GM23338 (cell line): ENCODE data around the gene CACNB2. TPM values are rescaled to one million over a fixed set of nuclear protein-coding genes. Genes with fewer than 3 reads are reported as not detected.

Source experiments
- ATAC-seq: fragments of 200-7000 bp; cut with Tn5 transposase; 3 replicates; pipeline ENCODE4 v1.9.1; 2020
- DNase-seq: peaks from one replicate; pipeline ENCODE4 v3.0.0-alpha.2; 2015; ENCODE audit warnings: low spot score
- H2AFZ ChIP-seq: fragments of 200-600 bp; sonication (generic); 2 replicates; pipeline ENCODE4 v1.8.0; 2016; ENCODE audit warnings: antibody characterized with exemption, mild to moderate bottlenecking, moderate library complexity
- H3F3A ChIP-seq: fragments of 200-600 bp; sonication (generic); replicated peaks from 2 replicates; pipeline ENCODE4 v1.8.0; 2017; ENCODE audit warnings: antibody characterized with exemption, mixed run types, low read depth
- H3K27ac ChIP-seq: fragments of 200-600 bp; sonication (generic); 2 replicates; pipeline ENCODE4 v1.6.1; 2016; ENCODE audit warnings: low read depth
- H3K27me3 ChIP-seq: fragments of 200-600 bp; sonication (generic); 2 replicates; pipeline ENCODE4 v1.8.0; 2016; ENCODE audit warnings: mild to moderate bottlenecking, mixed run types, moderate library complexity; ENCODE audit not compliant: insufficient read depth
- H3K36me3 ChIP-seq: fragments of 200-600 bp; sonication (generic); 2 replicates; pipeline ENCODE4 v1.8.0; 2016; ENCODE audit warnings: mild to moderate bottlenecking; ENCODE audit not compliant: insufficient read depth
- H3K4me1 ChIP-seq: fragments of 200-600 bp; sonication (generic); 2 replicates; pipeline ENCODE4 v1.8.0; 2016; ENCODE audit warnings: mild to moderate bottlenecking, moderate library complexity; ENCODE audit not compliant: insufficient read depth
- H3K4me2 ChIP-seq: fragments of 200-600 bp; sonication (generic); 2 replicates; pipeline ENCODE4 v1.7.1; 2017; ENCODE audit warnings: mixed run types
- H3K4me3 ChIP-seq: fragments of 200-600 bp; sonication (generic); 2 replicates; pipeline ENCODE4 v1.6.1; 2016; ENCODE audit warnings: mixed run types
- H3K79me2 ChIP-seq: fragments of 200-600 bp; sonication (generic); replicated peaks from 2 replicates; pipeline ENCODE4 v1.8.0; 2017; ENCODE audit warnings: mild to moderate bottlenecking; ENCODE audit not compliant: insufficient read depth
- H3K9me2 ChIP-seq: fragments of 200-600 bp; sonication (generic); 2 replicates; pipeline ENCODE4 v1.8.0; 2017; ENCODE audit not compliant: insufficient read depth
- H4K20me1 ChIP-seq: fragments of 200-600 bp; sonication (generic); replicated peaks from 2 replicates; pipeline ENCODE4 v1.8.0; 2017; ENCODE audit warnings: mild to moderate bottlenecking; ENCODE audit not compliant: insufficient read depth
- H3K27ac Mint-ChIP-seq: 2 replicates; pipeline ENCODE4 v1.8.0; 2020; ENCODE audit warnings: inconsistent platforms, mild to moderate bottlenecking, moderate library complexity, mixed read lengths
- H3K27me3 Mint-ChIP-seq: 3 replicates; pipeline ENCODE4 v1.8.0; 2022; ENCODE audit warnings: low read depth, mild to moderate bottlenecking, moderate library complexity, mixed read lengths, inconsistent platforms; ENCODE audit not compliant: insufficient read depth, poor library complexity
- H3K36me3 Mint-ChIP-seq: 3 replicates; pipeline ENCODE4 v1.8.0; 2021; ENCODE audit warnings: low read depth, mild to moderate bottlenecking, inconsistent platforms, moderate library complexity, mixed read lengths
- H3K4me1 Mint-ChIP-seq: 3 replicates; pipeline ENCODE4 v1.8.0; 2020; ENCODE audit warnings: mild to moderate bottlenecking, inconsistent platforms, mixed read lengths
- H3K4me3 Mint-ChIP-seq: 3 replicates; pipeline ENCODE4 v1.8.0; 2021; ENCODE audit warnings: moderate library complexity, mild to moderate bottlenecking, inconsistent platforms, mixed read lengths
- H3K9me3 Mint-ChIP-seq: 3 replicates; pipeline ENCODE4 v1.8.0; 2020; ENCODE audit warnings: moderate library complexity, mild to moderate bottlenecking, inconsistent platforms, mixed read lengths
- CREB1 ChIP-seq: fragments of 250-450 bp; sonication (Bioruptor Pico); IDR thresholded peaks from 2 replicates; pipeline ENCODE4 v1.5.0; 2020; ENCODE audit warnings: low read depth, mild to moderate bottlenecking, moderate library complexity
- CTCF ChIP-seq, 2 experiments: fragments of 200-600 bp in 1 of 2; sonication (generic) in 1 of 2; conservative IDR thresholded peaks; 2 replicates each; pipeline versions ENCODE4 v1.5.1 to v1.6.1; 2016 to 2017; ENCODE audit warnings: antibody characterized with exemption in 2 of 2, low read depth in 2 of 2, mild to moderate bottlenecking in 2 of 2, moderate library complexity in 1 of 2
- EZH2 ChIP-seq: fragments of 200-600 bp; sonication (generic); IDR thresholded peaks from one replicate; pipeline ENCODE4 v1.8.0; 2017; ENCODE audit warnings: antibody characterized with exemption, mild to moderate bottlenecking, low read depth; ENCODE audit not compliant: unreplicated experiment
- EZH2phosphoT487 ChIP-seq: fragments of 200-600 bp; sonication (generic); IDR thresholded peaks from one replicate; pipeline ENCODE4 v1.8.1; 2018; ENCODE audit warnings: antibody characterized with exemption; ENCODE audit not compliant: unreplicated experiment
- NANOG ChIP-seq: IDR thresholded peaks from 2 replicates; pipeline ENCODE4 v1.6.1; 2016; ENCODE audit warnings: antibody characterized with exemption, borderline replicate concordance
- ZNF331 ChIP-seq: fragments of 250-450 bp; sonication (Bioruptor Pico); IDR thresholded peaks from 2 replicates; pipeline ENCODE4 v1.5.0; 2020; ENCODE audit warnings: low read depth, mild to moderate bottlenecking, moderate library complexity
- ZNF462 ChIP-seq: fragments of 250-450 bp; sonication (Bioruptor Pico); IDR thresholded peaks from 2 replicates; pipeline ENCODE4 v1.5.0; 2020; ENCODE audit warnings: mild to moderate bottlenecking, moderate library complexity
- polyA plus RNA-seq: library from polyadenylated mRNA; unstranded; fragments of >200 nt; fragmentation: Nextera tagmentation; extraction: Ambion mirVana; gene quantifications from 2 replicates; pipeline ENCODE4 v1.2.1, GENCODE V29; 2016
- total RNA-seq: library from RNA; depleted of rRNA; stranded (reverse); fragments of >200 nt; shearing (Covaris generic); gene quantifications from 2 replicates; pipeline ENCODE4 v1.2.3, GENCODE V29; 2014

CACNB2 gene
- total and polyA plus RNA-seq, 2 experiments from 2014 or later, result 5.0 to 5.9 TPM

GRCh38 chr10:18144396-18144795 is 4.2 kb downstream of the CACNB2 start (continued):
- no peak for TF ChIP-seq ZNF462
- TF ChIP-seq EZH2, result no peak
- TF ChIP-seq NANOG, result no peak

GRCh38 chr10:18144928-18145327 is 4.7 kb downstream of the CACNB2 start:
- H3K4me3 Mint-ChIP-seq, result no peak overlapping the region
- H4K20me1 ChIP-seq, result no peaks in the 10 kb centered on the region; the same call in 1 of the 2 replicates
- H3K27ac Mint-ChIP-seq, result no peak overlapping the region
- no peaks in the 10 kb centered on the region for H3K36me3 Mint-ChIP-seq
- no peak for ATAC-seq
- H3K27ac ChIP-seq, result no peak overlapping the region
- no peak overlapping the region for H2AFZ ChIP-seq
- peaks cover 11% of the 10 kb centered on the region for H3K27me3 Mint-ChIP-seq
- no peak overlapping the region for H3K4me3 ChIP-seq
- peaks cover 10% of the 10 kb centered on the region for H3K4me1 ChIP-seq
- H3K4me2 ChIP-seq, result no peak overlapping the region
- no peaks in the 10 kb centered on the region for H3K36me3 ChIP-seq
- DNase-seq, result peak; percentile 31
- H3K27me3 ChIP-seq, result peaks cover 23% of the 10 kb centered on the region
- H3K4me1 Mint-ChIP-seq, result peaks cover 29% of the 10 kb centered on the region
- H3F3A ChIP-seq, result no peaks in the 10 kb centered on the region
- H3K9me2 ChIP-seq, result no peaks in the 10 kb centered on the region
- H3K9me3 Mint-ChIP-seq, result no peaks in the 10 kb centered on the region; the same call in 2 of the 3 replicates
- peaks cover 5% of the 10 kb centered on the region for H3K79me2 ChIP-seq
- TF ChIP-seq ZNF462, result no peak
- no peak for TF ChIP-seq CREB1 (CRISPR knock-in tag)
- TF ChIP-seq CTCF (conservative IDR thresholded peaks at IDR 0.05; ENCODE audit: low read depth in 2 of 2), result no peak
- TF ChIP-seq ZNF331 (CRISPR knock-in tag), result no peak
- no peak for TF ChIP-seq EZH2phosphoT487
